ENCODE measurements around the gene CRIP1.

Gene CRIP1

DNA sequence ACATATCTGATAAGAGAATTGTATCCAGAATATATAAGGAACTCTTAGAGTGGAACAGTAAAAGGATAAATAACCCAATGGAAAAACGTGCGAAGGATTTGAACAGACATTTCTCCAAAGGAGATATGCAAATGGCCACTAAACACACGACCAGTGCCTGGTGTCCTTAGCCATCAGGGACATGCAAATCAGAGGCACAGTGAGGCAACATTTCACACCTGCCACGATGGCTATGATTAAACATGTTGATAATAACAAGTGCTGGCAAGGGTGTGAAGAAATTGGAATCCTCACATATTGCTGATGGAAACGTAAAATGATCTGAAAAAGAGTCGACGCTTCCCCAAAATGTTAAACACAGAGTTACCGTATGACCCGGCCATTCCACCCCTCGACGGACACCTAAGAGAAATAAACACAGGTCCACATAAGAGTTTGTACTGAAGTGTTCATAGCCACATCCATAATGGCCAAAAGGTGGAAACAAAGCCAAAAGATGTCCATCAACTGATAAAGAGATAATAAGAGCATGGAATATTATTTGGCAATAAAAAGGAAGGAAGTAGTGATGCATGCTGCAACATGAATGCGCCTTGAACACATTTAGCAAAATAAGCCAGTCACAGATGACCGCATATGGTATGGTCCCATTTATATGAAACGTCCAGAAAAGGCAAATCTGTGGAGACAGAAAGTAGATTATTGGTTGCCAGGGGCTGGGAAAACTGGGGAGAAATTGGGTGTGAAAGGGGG is 33.4 kb downstream of the CRIP1 start:
- DNase-seq, result no peak

DNA sequence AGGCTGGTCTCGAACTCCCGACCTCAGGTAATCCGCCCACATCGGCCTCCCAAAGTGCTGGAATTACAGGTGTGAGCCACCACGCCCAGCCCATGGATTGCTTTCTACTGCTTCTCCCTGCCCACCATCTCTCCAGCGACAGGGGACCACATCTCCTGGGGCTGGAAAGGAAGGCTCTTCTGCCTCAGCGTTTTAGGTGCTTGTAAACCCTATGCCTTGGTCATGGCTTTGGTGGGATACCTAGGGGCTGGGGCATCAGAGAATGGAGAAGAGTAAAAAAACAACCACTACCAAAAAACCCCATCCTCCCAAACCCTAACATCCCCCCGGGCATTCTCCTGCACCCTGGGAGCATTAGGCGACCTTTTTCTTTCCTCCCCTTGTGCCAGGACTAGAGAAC is 38.6 kb downstream of the CRIP1 start:
- no peak for DNase-seq

DNA sequence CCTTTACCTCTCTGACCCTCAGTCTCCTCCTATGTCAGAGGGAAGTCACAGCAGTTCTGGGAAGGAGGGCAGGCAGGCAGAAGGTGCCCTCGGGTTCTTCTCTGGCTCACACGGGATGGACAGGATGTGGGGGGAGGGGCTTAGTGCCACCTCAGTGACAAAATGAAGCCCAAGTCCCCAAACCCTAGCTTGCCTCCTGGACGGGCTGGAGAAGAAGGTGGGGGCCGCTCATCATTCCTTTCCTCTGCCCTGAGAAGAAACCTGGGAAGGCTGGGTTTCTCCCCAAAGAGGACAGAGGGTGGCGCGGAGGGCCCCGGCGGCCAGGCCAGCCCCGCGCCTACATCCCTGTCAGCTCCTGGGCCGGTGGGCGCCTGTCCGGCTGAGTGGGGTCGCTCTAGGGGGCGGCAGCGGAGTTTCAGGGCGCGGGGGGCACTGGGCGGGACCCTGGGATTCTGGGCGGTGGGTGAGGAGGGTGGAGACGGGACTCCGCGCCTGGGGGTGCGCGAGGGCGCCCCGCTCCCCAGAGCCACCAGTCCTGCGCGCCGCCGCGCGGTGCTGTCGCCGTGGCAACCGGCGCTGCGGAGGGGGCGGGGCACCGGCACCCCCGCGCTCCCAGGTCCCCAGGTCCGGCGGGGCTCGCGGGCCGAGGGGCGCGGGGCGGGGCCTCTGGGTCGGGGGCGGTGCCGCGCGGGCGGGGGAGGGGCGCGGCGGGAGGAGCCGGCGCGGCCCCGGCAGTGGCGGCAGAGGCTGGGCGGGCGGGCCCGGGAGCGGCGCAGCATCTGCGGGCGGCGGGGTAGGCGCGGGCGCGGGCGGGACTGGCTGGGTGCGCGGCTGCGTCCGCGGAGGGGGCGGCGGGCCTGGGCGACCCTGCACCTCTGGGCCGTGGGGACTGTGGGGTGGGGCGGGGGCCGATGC is 39.4 kb downstream of the CRIP1 start, which contains the start of gene TMEM121:
Gene TMEM121 (plus strand): TSS at position 723 of the 915 bp plus-strand sequence. CDS start 2,252 bp downstream, outside the sequence.
- no peak for DNase-seq

DNA sequence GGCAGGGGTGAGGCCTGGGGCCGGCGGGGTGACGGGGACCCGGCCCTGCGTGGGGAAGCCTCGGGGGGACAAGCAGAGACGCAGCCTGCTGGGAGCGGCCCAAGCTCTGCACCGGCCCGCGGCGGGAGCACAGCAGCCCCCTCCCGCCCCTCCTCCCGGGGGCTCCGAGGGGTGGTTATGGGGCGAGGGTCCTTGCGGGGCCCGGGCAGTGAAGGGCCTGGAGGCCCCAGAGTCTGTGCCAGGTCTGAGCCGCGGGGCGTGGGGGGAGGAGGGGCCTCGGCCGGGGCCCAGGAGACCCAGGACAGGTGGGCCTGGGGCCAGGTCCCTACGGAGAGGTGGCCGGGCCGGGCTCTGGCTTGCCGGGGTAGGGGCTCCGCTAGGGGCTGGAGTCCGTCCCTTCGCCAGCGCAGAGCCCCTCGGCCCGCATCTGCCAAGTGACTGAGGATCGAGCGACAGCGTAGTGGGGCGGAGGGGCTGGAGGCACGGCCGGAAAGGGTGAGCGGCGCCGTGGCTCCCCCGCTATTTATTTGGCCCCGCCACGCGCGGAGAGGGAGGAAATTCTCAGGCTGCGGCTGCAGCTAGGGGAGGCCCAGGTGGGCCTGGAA is 40.2 kb downstream of the CRIP1 start:
- DNase-seq, result no peak

DNA sequence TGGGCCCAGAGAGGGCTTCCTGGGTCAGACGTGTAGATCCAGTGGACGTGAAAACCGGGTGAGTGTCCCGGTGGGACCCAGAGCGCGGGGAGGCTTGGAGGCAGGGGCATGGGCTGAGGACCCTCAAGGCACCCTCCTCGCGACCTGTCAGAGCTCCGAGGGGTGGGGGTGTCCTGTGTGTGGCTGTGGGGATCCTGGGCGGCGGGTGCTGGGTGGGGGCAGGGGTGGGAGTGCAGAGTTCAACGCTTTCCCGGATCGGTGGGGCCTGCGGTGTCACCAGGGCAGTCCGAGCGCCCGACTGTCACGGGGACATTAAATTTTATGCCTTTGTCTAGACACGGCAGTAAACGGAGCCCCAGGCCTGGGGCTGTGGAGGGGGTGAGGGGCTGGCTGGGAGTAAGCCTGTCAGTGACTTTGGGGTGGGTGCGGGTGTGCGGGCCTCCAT is 40.7 kb downstream of the CRIP1 start:
- DNase-seq, result no peak

DNA sequence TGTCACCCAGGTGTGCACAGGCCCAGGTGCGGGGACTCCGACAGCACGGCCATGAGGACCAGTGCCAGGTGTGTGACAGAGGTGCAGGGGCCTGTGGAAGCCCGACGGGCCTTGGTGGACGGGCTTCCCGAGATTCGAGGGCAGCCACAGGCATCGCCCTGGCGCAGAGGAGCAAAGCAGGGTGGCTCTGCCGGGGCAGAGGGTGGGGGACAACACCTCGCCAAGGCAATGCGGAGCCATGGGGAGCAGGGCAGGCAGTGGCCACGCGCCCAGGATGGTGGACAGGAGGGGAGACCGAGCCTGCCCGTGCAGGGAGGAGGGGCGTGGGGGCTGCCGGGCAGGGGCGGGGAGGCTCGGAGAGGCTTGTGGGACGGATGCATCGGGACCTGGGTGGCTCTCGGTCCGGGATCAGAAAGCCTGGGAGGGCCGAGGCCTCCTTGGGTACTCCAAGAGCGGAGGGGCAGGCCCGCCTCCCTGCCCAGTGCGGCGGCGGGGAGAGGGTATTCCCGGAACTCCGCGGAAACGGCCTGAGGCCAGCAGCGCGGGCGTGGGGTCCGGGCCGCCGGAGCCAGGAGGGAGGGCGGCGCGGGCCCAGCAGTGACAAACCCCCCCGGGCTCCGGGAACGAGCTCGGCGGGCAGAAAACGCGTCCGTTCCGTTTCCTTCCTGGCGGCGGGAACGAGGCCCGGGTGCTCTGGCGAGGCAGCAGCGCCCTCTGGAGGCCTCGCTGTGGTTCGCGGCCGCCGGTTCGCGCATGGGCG is 41.3 kb downstream of the CRIP1 start:
- peak; percentile 54 for DNase-seq

DNA sequence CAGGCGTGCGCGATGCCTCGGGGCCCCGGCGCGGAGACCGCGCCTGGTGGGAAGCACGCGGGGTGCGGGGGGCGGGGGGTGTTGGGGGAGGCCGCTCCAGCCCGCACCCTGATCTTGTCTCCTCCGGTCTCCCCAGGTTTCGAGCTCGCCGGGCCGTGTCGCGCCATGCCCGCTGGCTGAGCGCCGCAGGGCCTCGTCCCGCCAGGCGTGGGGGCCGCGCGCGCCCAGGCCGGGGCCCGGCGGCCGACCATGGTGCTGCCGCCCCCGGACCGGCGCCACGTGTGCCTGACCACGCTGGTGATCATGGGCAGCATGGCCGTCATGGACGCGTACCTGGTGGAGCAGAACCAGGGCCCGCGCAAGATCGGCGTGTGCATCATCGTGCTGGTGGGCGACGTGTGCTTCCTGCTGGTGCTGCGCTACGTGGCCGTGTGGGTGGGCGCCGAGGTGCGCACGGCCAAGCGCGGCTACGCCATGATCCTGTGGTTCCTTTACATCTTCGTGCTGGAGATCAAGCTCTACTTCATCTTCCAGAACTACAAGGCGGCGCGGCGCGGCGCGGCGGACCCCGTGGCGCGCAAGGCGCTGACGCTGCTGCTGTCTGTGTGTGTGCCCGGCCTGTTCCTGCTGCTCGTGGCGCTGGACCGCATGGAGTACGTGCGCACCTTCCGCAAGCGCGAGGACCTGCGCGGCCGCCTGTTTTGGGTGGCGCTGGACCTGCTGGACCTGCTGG is 42.1 kb downstream of the CRIP1 start:
- no peak for DNase-seq

DNA sequence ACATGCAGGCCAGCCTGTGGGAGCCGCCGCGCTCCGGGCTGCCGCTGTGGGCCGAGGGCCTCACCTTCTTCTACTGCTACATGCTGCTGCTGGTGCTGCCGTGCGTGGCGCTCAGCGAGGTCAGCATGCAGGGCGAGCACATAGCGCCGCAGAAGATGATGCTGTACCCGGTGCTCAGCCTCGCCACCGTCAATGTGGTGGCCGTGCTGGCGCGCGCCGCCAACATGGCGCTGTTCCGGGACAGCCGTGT is 42.6 kb downstream of the CRIP1 start:
- no peak for DNase-seq

DNA sequence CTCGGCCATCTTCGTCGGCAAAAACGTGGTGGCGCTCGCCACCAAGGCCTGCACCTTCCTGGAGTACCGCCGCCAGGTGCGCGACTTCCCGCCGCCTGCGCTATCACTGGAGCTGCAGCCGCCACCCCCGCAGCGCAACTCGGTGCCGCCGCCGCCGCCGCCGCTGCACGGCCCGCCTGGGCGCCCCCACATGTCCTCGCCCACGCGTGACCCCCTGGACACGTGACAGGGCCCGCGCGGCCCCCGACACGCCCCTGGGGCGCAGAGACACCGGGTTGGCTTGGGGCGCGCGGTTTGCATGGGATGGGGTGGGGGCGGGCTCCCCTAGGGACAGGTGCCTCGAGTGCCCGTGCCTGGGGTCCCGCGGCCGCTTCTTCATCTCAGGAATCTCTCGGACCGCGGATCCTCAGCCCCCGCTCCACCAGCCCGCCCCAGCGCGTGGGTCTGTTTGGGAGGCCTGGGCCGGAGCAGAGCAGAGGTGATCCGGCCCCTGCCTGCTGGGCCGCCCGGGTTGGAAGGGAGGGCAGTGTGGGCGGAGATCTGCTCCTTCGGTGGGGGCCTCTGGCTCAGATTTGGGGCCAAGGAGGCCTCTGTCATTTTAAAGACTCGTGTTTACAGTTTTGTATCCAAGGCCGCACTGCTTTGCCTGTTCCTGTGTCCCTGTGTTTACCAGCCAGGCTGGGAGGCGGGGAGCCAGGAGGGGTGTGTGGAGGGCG is 43.0 kb downstream of the CRIP1 start:
- DNase-seq, result no peak

DNA sequence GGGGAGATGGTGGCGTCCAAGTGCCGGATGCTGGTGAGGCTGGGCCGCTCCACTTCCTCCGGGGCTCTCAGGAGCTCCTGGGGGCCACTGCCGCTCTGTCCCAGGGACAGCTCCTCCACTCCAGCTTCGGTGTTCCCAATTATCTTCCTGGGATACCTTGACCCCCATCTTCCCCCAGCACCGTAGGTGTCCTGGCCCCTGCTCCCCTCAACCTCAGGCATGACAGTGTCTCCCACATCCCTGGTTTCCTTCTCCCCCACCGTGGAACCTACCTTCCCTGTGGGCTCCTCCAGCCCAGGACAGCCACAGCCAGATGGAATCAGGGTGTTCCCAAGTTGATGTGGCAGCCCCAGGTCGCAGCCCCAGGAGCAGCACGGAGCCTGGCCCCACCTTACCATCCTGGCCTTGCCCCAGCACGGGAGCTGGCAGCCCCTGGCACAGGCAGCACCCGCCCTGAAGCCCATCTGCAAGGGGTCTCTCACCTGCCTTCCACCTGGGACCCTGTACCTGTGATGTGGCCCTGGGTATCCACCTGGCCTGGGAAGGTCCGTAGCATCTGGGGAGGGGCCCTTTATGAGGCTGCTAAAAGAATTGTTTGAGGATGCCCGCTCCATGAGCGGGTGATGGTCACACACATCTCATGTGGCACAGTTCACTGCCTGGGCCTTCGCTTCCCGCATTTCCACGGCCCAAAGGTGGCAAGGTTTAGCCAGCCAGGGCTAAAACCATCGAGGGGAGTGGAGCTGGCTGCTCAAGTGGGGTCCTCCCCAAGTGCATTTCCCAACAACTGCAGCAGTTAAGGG is 43.8 kb downstream of the CRIP1 start:
- DNase-seq, result no peak

DNA sequence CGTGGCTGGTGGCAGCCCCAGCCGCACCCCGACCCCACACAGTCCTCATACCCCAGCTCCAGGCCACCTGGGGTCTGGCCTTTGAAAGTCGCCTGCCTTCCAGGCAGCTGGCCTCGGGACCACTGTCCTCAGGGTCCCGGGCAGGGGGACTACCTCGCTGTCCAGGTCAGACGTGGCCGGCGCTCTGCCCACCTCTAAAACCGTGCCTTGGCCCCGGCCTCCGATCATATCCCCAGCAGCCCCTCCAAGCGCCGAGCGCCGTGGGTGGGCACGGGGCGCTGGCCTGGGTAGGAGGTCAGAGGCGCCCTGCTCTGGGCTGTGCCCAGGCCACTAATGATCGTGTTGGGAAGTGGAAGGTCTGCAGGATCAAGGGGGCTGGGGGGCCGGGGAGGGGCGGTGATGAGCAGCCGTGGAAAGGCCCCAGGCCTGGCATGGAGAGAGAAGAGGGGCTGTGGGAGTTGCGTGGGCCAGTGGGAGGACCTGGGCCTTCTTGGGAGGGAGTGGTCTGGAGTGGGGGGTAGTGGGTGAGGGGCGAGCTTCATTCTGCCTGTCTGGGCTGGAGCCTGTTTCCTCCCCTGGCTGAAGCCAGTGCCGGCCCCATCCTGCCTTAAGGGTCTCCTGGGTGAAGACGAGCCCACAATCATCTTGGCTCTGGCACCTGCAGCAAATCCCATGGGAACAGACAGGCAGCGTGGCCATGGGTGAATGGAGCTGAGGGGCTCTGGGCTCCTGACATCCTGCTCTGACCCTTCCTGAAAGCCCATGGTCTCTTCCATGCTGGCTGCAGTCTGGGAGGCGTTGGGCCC is 44.6 kb downstream of the CRIP1 start:
- no peak for DNase-seq

DNA sequence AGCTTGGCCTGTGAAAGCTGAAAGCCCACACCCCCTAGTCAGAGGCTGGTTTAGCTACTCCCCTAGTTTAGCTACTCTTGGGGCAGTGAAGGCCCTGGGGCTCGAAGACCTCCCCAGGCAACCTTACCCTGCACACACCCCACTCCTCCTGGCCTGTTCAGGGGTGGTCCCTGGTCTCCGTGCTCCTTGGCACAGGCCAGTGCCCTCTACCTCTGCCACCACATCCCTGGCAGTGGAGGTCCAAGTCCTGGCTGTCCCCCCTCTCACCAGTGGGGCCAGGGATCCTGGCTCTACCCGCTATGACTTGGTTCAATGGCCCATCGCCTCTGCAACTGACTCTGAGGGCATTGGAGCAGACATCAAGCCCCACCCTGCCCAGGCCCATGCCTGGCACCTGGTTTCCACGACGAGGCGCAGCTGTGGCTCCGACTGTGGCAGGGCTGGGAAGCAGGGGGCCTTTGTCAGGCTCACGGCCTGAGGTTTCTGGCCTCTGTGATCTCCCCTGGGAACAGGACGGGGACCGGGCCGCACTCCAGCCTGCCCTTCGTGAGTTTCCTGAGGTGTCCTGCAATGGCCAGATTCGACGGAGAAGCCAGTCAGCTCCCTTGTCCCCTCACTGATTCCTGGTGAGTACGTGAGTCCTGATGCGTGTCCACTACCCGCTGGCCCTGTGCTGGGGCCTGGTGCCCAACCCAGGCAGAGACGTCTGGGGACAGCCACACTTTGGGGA is 45.4 kb downstream of the CRIP1 start:
- no peak for DNase-seq

DNA sequence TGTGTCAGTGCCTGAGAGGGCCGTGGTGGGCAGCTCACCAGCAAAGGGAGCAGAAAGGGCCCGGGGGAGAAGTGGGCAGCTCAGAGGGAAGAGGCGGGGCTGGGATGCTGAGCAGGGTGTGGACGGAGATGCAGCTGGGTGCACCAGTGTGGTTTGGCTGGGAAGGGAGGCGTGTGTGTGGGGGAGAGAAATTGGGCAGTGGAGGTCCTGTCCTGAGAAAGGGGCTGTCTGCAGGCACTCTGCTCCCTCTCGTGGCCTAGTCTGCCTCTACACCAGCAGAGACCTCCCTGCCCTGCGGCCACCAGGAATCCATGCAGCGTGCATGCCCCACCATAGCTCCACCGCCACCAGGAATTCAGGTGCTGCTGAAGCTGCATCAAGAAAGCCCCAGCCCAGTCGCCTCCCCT is 46.1 kb downstream of the CRIP1 start:
- DNase-seq, result no peak

DNA sequence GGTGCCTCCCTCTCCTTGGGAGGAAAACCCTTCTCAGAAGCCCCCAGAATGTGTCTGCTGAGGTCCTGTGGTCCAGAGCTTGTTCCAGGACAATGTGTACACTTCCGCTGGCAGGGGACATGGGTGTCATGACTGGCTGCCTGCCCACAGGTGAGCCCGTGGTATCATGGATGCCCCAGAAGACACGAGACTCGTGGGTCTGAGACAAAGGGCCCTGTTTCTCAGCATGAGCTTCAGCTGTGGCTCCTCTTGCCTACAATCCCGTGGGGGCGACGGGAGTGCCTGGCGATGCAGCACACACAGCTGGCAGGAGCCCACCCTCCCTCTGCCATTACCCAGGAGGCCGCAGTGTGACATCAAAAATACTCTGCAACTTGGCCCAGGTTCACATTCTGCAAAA is 46.7 kb downstream of the CRIP1 start:
- DNase-seq, result no peak

DNA sequence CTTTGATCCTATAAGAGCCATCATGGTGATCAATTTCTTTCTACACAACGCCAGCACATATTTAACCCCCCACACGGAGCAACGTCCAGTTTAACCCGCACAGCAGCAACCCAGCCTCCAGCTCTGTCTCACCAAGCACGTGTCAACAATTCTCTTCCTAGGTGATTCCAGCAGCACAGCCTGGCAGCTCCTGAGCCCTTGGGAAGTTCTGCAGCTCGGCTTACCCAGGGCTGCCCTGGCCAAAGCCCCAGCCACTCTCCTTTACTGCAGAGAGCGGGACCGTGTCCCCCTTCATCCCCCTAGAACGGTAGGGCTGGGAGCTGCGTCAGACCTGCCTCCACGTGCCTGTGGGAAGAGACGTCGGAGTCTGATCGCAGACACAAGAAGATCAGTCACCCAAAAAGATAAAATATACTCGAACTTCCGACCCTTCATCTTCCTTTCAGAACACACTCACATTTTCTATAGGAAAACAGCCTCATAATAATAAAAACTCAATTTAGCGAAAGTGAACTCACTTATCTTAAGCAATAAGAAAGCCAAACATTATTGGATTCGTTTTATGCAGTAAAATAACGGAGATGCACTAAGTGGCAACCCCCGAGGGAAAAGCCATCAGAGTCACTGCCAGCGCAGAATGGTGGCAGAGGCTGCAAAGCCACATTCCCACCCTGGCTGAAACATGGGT is 47.3 kb downstream of the CRIP1 start:
- no peak for DNase-seq

DNA sequence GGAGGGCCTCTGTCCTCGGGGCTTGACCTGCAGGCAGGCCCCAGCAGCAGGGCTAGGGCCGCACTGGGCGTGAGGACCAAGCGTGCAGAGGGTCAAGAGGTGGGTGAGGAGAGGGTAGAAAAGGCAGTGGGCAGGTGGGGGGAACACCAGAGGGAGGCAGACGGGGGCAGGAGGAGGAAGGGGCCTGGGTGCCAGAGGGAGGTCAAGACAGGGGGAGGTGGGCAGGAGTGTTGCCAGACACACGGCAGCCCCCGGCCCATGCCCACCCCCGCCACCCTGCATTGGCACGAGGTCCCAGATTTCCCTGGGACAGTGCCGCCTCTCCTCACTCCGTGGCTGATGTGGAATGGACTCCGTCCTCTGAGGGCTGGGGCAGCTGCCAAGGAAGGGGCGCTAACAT is 47.9 kb downstream of the CRIP1 start:
- no peak for DNase-seq

DNA sequence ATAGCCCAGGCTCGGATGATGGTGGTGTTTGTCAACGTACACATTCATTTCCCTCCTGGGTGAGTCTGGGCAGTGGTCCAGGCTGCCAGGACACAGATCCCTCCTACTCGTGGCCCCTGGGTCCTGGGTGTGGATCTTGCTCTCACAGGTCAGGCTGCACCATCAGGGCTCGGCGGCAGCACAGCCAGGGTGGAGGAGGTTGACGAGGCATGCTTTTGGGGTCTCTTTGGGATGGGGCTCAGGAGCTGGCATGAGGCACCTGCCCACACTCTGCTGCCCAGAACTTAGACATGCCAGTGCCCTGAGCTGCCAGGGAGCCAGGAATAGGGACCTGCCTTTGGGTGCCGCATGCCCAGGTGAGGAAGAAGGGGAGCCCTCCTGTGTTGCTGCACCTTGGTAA is 49.4 kb downstream of the CRIP1 start:
- no peak for DNase-seq
